HFF-Myc (cell line): ENCODE measurements around the gene HNRNPA2B1.

Experiments used
- DNase-seq: peaks from one replicate; pipeline ENCODE4 v3.0.0-alpha.2; 2011; ENCODE audit warnings: low read depth; ENCODE audit errors: extremely low read depth
- H3K4me3 ChIP-seq: replicated peaks from 2 replicates; pipeline ENCODE4 v1.5.1; 2011; ENCODE audit warnings: low read depth, mild to moderate bottlenecking, control low read depth, low read length
- CTCF ChIP-seq: IDR thresholded peaks from 2 replicates; pipeline ENCODE4 v1.5.1; 2012; ENCODE audit warnings: mild to moderate bottlenecking, low read depth, low read length, control low read depth; ENCODE audit errors: missing control alignments

Gene HNRNPA2B1

GRCh38 chr7:26227987-26228386, 27.4 kb upstream of the HNRNPA2B1 start:
- DNase-seq = no peak
- no peak overlapping the region for H3K4me3 ChIP-seq
- no peak for TF ChIP-seq CTCF

- no peak for DNase-seq
- H3K4me3 ChIP-seq = no peak overlapping the region
- no peak for TF ChIP-seq CTCF
Observed at GRCh38 chr7:26224359-26224758, 23.8 kb upstream of the HNRNPA2B1 start.

- no peak overlapping the region for H3K4me3 ChIP-seq
- DNase-seq = no peak
- TF ChIP-seq CTCF = no peak
Observed at GRCh38 chr7:26216049-26216448, 15.5 kb upstream of the HNRNPA2B1 start.

GRCh38 chr7:26213807-26214515, 13.4 kb upstream of the HNRNPA2B1 start:
- no peak for TF ChIP-seq CTCF
- no peak for DNase-seq
- H3K4me3 ChIP-seq = no peak overlapping the region

GRCh38 chr7:26212921-26213718, 12.6 kb upstream of the HNRNPA2B1 start:
- H3K4me3 ChIP-seq = no peak overlapping the region
- no peak for DNase-seq
- TF ChIP-seq CTCF = no peak

- no peak for DNase-seq
- H3K4me3 ChIP-seq = no peak overlapping the region
- TF ChIP-seq CTCF = no peak
Observed at GRCh38 chr7:26208040-26208439, 7.5 kb upstream of the HNRNPA2B1 start.
